22Rv1 (cell line): Measurements from ENCODE around the gene SLC38A10.

Source experiments
- H3K27ac ChIP-seq: fragments of 450-650 bp; 2 replicates; pipeline ENCODE4 v1.5.1; 2017
- ZFX ChIP-seq: fragments of 450-650 bp; IDR thresholded peaks from 2 replicates; pipeline ENCODE4 v1.6.1; 2017; ENCODE audit warnings: antibody characterized with exemption, borderline replicate concordance
- TF ChIP-seq, protein P1 (sequence below): fragments of 450-650 bp; IDR thresholded peaks from 2 replicates; pipeline ENCODE4 v1.5.1; 2017; ENCODE audit warnings: mild to moderate bottlenecking

The SLC38A10 gene

DNA sequence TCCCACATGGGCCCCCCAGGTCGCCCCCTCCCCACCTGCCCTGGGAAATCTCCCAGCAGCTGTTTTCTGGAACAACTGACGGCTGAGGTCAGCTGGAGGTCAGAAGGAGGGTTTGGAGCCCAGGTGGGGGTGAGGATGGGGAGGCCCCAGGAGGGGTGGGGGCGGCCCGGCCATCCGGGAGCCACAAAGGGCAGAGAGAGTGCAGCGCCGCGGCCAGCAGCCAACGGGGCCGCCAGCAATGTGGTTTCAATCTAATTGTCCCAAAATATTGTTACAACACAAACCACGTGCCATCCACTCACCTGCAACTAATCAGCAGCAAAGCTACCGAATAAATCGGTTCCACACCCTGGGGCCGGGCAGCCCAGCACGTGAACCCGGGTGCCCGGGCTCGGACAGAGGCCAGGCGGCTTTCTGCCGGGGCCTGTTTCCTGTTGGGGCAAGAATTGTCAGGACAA lies 28.3 kb upstream of the SLC38A10 start:
- no peak overlapping the region for H3K27ac ChIP-seq
- no peak for TF ChIP-seq ZFX
- TF ChIP-seq, protein P1, sequence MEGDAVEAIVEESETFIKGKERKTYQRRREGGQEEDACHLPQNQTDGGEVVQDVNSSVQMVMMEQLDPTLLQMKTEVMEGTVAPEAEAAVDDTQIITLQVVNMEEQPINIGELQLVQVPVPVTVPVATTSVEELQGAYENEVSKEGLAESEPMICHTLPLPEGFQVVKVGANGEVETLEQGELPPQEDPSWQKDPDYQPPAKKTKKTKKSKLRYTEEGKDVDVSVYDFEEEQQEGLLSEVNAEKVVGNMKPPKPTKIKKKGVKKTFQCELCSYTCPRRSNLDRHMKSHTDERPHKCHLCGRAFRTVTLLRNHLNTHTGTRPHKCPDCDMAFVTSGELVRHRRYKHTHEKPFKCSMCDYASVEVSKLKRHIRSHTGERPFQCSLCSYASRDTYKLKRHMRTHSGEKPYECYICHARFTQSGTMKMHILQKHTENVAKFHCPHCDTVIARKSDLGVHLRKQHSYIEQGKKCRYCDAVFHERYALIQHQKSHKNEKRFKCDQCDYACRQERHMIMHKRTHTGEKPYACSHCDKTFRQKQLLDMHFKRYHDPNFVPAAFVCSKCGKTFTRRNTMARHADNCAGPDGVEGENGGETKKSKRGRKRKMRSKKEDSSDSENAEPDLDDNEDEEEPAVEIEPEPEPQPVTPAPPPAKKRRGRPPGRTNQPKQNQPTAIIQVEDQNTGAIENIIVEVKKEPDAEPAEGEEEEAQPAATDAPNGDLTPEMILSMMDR: no peak

DNA sequence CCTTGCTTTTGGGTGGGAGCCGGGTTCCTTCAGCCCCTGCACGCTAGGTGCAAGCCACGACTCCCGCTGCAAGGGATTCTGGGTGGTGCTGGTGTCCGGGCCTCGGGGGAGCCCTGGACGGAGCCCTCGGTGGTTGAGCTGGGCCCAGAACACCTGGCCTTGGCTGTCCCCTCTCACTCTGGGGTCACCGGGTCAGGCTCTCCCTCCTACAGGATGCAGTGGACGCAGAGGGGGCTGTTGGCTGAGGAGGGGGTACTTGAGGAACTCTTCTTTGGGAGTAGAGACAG lies 27.9 kb upstream of the SLC38A10 start:
- TF ChIP-seq, protein P1: peak; percentile 38
- no peak for TF ChIP-seq ZFX

DNA sequence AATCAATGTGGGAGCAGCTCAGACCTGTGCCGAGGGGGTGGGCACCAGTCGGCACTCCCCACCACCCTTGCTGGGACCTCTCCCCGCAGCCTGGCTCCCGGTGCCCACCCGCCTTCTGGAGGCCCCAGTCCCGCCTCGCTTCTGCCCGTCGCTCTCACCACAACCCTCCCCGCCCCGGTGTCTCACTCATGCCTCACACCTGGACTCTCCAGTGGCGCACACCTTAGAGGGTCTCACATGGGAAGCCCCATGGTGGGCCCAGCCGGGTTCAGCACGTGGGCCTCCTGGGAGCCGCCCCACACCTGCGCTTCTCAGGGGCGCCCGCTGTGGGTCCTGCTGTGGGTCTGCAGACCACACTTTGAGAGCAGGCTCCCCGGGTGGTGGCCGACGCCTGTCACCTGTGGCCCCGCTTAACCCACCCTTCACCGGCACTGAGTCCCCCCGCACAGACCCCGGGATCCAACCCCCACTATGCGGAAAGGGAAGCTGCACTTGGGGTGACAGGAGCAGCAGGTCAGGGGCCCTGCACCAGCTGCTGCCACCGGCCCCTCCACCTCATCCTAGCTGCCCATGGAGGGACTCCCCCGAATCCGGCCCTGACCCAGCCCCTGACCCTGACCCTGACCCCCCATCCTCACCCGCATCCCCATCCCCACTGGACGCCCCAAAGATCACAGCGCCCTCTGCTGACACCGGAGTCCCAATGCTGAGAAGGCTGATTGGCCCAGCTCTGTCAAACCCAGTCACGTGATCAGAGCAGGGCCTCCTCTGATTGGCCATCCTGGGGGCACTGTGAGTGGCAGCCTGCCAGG lies 27.4 kb upstream of the SLC38A10 start:
- H3K27ac ChIP-seq: no peak overlapping the region
- TF ChIP-seq, protein P1: peak; percentile 83
- no peak for TF ChIP-seq ZFX

More for the DNA sequence above, 27.9 kb upstream of the SLC38A10 start:
- H3K27ac ChIP-seq: no peak overlapping the region

DNA sequence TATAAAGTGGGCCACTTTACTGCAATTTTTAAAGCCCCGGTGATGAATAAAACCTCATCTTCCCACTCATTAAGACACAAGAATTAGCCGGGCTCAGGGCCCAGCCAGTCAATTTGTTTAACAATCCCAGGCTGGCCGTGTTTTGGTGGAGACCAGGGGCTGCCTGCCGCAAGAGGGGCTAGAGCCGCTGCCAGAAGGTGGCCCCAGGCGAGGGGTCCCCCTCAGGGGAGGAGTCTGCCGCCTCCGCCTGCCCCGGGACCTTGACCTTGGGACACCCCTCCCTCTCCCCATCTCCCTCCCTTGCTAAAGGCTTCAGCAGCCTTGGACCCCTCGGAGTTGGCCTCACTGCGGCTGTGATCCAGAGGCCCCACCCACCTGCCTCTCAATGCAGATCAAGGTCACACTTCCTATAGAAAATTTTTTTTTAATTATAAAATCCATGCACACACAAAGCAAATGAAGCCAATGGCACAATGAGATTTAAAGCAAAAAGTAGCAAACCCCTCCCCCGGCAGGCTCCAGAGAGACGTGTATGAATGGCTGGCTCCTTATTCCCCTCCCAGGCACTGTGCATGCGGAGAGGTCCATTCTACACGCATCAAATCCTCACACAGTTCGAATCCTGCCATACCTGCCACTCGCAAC lies 23.0 kb upstream of the SLC38A10 start:
- TF ChIP-seq, protein P1: no peak
- no peak for TF ChIP-seq ZFX
- H3K27ac ChIP-seq: no peak overlapping the region

DNA sequence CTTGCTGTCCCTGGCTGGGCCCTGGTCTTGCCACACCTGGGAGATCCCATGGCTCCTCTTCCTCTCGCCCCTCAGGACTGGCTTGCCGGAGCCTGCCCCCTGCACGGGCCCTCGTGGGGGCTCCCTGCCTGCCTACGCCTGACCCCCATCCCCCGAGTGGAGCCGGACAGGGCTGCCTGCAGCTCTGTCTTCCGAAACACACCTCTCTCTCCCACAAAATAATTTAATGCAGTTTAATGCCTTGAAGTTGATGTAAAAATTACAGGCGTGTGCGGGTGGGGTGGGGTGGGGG lies 22.4 kb upstream of the SLC38A10 start:
- no peak overlapping the region for H3K27ac ChIP-seq
- TF ChIP-seq ZFX: no peak
- TF ChIP-seq, protein P1: no peak

DNA sequence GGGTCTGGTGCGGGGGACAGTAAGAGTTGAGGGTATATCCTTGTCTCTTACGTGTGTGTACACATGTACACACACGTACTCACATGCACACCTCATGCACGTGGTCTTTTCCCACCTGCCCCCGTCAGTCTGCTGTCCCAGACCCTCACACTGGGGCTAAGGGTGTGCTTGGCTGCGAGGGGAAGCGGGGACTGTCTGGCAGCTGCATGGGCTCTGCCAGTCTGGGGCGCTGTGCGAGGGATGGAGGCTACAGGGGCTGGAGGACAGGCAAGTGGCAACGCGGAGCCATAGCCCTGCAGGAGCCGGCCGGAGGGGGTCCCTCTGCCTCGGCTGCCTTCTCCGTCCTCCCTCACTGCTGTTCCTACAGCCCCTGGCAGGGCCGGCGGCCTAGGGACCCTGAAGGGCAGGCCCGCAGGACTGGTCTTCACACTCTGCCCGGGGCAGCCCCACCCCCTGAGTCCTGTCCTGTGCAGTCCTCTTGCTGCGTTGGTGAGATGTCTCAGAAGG lies 20.8 kb upstream of the SLC38A10 start:
- no peak for TF ChIP-seq ZFX
- TF ChIP-seq, protein P1: no peak
- no peak overlapping the region for H3K27ac ChIP-seq
